Measurements from ENCODE around the gene SMAD1. TPM values are rescaled to one million over a fixed set of nuclear protein-coding genes. Genes with fewer than 3 reads are reported as not detected.

The SMAD1 gene
- total RNA-seq, 2 donors from 2014 or later = 35.3 to 45.5 TPM

DNA sequence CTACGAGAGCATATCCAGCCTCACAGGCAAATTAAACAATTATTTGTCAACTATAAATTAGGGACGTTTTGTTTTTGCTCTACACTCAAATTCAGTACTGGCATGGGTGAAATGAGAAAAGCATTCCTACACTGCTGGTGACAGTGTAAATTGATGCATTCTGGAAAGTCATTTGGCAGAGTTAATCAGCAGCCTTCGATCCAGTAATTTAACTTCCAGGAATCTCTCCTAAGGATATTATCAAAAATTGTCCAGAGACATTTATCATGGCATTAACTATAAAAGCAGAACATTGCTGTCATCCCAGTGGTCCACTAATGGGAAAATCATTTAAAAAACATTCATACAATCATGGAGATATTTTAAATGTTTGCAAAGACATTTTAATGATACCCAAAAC is 70.0 kb downstream of the SMAD1 start:
- Histone ChIP-seq H3K9me3 (no peaks in the 10 kb centered on the region), H3K27me3 (no peaks in the 10 kb centered on the region), H3K4me1 (peaks cover 16% of the 10 kb centered on the region), H3K27ac (no peak overlapping the region), H3K36me3 (replicated peaks in 1 of 2; ENCODE audit: insufficient read depth in 1 of 2, low read depth in 2 of 2) (peaks cover 0 to 1% of the 10 kb centered on the region in 2 donors), H3K4me3 (no peak overlapping the region)
- DNase-seq (no peak), ATAC-seq (no peak)
- intact Hi-C loops (cut with DNase I) = no loop called here
- TF ChIP-seq, protein P1, sequence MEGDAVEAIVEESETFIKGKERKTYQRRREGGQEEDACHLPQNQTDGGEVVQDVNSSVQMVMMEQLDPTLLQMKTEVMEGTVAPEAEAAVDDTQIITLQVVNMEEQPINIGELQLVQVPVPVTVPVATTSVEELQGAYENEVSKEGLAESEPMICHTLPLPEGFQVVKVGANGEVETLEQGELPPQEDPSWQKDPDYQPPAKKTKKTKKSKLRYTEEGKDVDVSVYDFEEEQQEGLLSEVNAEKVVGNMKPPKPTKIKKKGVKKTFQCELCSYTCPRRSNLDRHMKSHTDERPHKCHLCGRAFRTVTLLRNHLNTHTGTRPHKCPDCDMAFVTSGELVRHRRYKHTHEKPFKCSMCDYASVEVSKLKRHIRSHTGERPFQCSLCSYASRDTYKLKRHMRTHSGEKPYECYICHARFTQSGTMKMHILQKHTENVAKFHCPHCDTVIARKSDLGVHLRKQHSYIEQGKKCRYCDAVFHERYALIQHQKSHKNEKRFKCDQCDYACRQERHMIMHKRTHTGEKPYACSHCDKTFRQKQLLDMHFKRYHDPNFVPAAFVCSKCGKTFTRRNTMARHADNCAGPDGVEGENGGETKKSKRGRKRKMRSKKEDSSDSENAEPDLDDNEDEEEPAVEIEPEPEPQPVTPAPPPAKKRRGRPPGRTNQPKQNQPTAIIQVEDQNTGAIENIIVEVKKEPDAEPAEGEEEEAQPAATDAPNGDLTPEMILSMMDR (IDR thresholded peaks at IDR 0.05) = no peak
- TF ChIP-seq POLR2A (IDR thresholded peaks at IDR 0.05) = no peak
- 34 to 39% methylated on average over 3 of the region's 3 CpGs for WGBS, 2 donors

DNA sequence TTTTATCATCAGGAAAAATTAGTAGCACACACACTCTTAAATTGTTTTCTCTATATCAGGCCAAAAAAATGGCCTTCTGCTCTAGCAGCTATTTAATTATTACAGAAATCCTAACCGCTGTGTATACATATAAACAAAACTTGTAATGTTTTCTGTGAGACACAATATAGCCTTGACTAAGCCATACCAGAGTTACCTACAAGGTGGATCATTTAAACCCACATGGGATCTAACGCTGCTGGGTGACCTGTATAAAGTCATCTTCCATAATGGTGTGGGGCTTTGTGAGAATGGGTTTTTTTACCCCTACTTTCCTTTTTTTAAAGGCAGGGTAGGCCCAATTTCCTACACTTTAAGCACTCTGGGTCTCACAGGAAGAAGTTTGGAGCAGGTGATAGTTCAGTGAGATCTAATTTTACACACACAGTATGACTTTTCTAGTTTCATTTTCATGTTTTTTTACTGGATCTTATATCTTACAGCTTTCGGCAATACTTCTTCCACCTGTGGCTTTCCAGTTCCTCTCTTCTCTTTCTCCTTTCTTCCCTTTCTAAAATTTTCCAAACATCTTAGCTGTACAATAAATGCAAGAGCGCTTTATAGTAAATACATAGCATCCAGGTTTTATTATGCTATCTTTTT is 70.6 kb downstream of the SMAD1 start:
- DNase-seq = no peak

DNA sequence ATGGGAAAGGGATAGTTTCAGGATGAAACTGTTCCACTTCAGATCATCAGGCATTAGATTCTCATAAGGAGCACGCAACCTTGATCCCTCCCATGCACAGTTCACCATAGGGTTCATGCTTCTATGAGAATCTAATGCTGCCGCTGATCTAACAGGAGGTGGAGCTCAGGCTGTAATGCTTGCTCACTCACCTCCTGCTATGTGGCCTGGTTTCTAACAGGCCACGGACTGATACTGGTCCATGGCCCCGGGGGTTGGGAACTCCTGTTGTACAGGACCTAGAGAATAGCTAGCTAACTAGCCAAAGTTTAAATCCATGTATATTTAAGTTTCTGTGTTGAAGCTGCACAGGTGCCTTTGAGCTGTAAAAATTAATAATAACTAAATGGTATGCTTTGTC is 71.7 kb downstream of the SMAD1 start:
- intact Hi-C loops (cut with DNase I) = no loop called here
- Histone ChIP-seq H3K4me3 (no peak overlapping the region), H3K4me1 (peaks cover 14% of the 10 kb centered on the region), H3K27me3 (no peaks in the 10 kb centered on the region), H3K36me3 (replicated peaks in 1 of 2; ENCODE audit: insufficient read depth in 1 of 2, low read depth in 2 of 2) (peaks cover 0 to 2% of the 10 kb centered on the region in 2 donors), H3K27ac (no peak overlapping the region), H3K9me3 (no peaks in the 10 kb centered on the region)
- no peak for ATAC-seq
- TF ChIP-seq, protein P1 (IDR thresholded peaks at IDR 0.05) = no peak
- TF ChIP-seq POLR2A (IDR thresholded peaks at IDR 0.05) = no peak
- DNase-seq = no peak
- 100% methylated on average over 4 of the region's 4 CpGs for WGBS, 2 donors

More for the DNA sequence above, 70.6 kb downstream of the SMAD1 start:
- TF ChIP-seq, protein P1 (IDR thresholded peaks at IDR 0.05) = no peak
- TF ChIP-seq POLR2A (IDR thresholded peaks at IDR 0.05) = no peak
- Histone ChIP-seq H3K4me3 (no peak overlapping the region), H3K9me3 (no peaks in the 10 kb centered on the region), H3K27me3 (no peaks in the 10 kb centered on the region), H3K27ac (no peak overlapping the region), H3K4me1 (peaks cover 14% of the 10 kb centered on the region), H3K36me3 (replicated peaks in 1 of 2; ENCODE audit: insufficient read depth in 1 of 2, low read depth in 2 of 2) (peaks cover 0 to 2% of the 10 kb centered on the region in 2 donors)
- ATAC-seq = no peak
- 84 to 87% methylated on average over 4 of the region's 4 CpGs for WGBS, 2 donors
- intact Hi-C loops (cut with DNase I) = no loop called here

DNA sequence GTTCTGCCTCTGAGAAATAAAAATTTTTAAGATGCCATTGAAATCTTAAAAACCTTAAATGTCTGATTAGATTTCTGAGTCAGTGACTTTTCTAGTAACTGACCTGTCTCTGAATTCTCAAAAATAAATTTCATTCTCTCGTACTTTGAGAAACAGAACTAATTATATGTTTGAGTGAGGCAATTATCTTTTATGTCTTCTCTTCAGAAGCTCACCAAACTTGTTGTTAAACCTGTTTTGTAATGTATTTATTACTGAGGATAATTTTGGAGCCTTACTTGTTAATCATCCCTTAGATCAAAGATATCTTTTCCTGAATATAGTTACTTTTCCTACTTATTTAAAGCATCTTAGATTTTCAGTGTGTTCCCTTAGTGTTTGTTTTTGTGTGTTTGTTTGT is 73.0 kb downstream of the SMAD1 start:
- no peak overlapping the region for H3K27ac ChIP-seq

More for the DNA sequence above, 73.0 kb downstream of the SMAD1 start:
- peaks cover 0 to 5% of the 10 kb centered on the region in 2 donors for H3K36me3 ChIP-seq (replicated peaks in 1 of 2; ENCODE audit: insufficient read depth in 1 of 2, low read depth in 2 of 2)
- H3K27me3 ChIP-seq = no peaks in the 10 kb centered on the region
- H3K9me3 ChIP-seq = no peaks in the 10 kb centered on the region
- no peak for DNase-seq
- no peak for TF ChIP-seq POLR2A (IDR thresholded peaks at IDR 0.05)
- TF ChIP-seq, protein P1 (IDR thresholded peaks at IDR 0.05) = no peak
- intact Hi-C loops (cut with DNase I) = loop anchor here (5.0 kb wide), 1 partner anchor 317 kb away; no protein-coding TSS in a partner anchor
- H3K4me1 ChIP-seq = peaks cover 14% of the 10 kb centered on the region
- ATAC-seq = no peak
- H3K4me3 ChIP-seq = no peak overlapping the region
- 66 to 67% methylated on average over 1 of the region's 1 CpG for WGBS, 2 donors
